ENCODE measurements around the gene GALNT18. TPM values are rescaled to one million over a fixed set of nuclear protein-coding genes. Genes with fewer than 3 reads are reported as not detected.

GALNT18 gene
- total RNA-seq, 1 donor from 2014 or later: 39.8 TPM

- Mint-ChIP-seq H3K27me3 (ENCODE audit: unreplicated experiment) (peaks cover 4% of the 10 kb centered on the region), H3K36me3 (ENCODE audit: unreplicated experiment) (peaks cover 5% of the 10 kb centered on the region), H3K4me1 (ENCODE audit: unreplicated experiment) (no peaks in the 10 kb centered on the region), H3K4me3 (ENCODE audit: unreplicated experiment) (no peak overlapping the region), H3K9me3 (ENCODE audit: unreplicated experiment) (no peaks in the 10 kb centered on the region), H3K27ac (ENCODE audit: unreplicated experiment) (no peak overlapping the region)
- TF ChIP-seq CTCF (IDR thresholded peaks at IDR 0.05): no peak
- DNase-seq (ENCODE audit: extremely low spot score, unreplicated experiment): no peak
Observed at GRCh38 chr11:11555208-11555607, 66.6 kb downstream of the GALNT18 start.

GRCh38 chr11:11553573-11553972, 68.2 kb downstream of the GALNT18 start:
- peaks cover 5% of the 10 kb centered on the region for H3K36me3 Mint-ChIP-seq (ENCODE audit: unreplicated experiment)
- H3K4me1 Mint-ChIP-seq (ENCODE audit: unreplicated experiment): no peaks in the 10 kb centered on the region
- no peak overlapping the region for H3K4me3 Mint-ChIP-seq (ENCODE audit: unreplicated experiment)
- H3K27ac Mint-ChIP-seq (ENCODE audit: unreplicated experiment): no peak overlapping the region
- no peaks in the 10 kb centered on the region for H3K9me3 Mint-ChIP-seq (ENCODE audit: unreplicated experiment)
- DNase-seq (ENCODE audit: extremely low spot score, unreplicated experiment): no peak
- TF ChIP-seq CTCF (IDR thresholded peaks at IDR 0.05): no peak
- H3K27me3 Mint-ChIP-seq (ENCODE audit: unreplicated experiment): peaks cover 5% of the 10 kb centered on the region

GRCh38 chr11:11552529-11553087, 69.2 kb downstream of the GALNT18 start:
- peaks cover 8% of the 10 kb centered on the region for H3K27me3 Mint-ChIP-seq (ENCODE audit: unreplicated experiment)
- TF ChIP-seq CTCF (IDR thresholded peaks at IDR 0.05): no peak
- no peak overlapping the region for H3K27ac Mint-ChIP-seq (ENCODE audit: unreplicated experiment)

GRCh38 chr11:11550534-11550933, 71.3 kb downstream of the GALNT18 start:
- Mint-ChIP-seq H3K27ac (ENCODE audit: unreplicated experiment) (no peak overlapping the region), H3K4me3 (ENCODE audit: unreplicated experiment) (no peak overlapping the region), H3K4me1 (ENCODE audit: unreplicated experiment) (no peaks in the 10 kb centered on the region), H3K27me3 (ENCODE audit: unreplicated experiment) (peaks cover 8% of the 10 kb centered on the region), H3K36me3 (ENCODE audit: unreplicated experiment) (peaks cover 5% of the 10 kb centered on the region), H3K9me3 (ENCODE audit: unreplicated experiment) (no peaks in the 10 kb centered on the region)
- DNase-seq (ENCODE audit: extremely low spot score, unreplicated experiment): no peak
- no peak for TF ChIP-seq CTCF (IDR thresholded peaks at IDR 0.05)

More at GRCh38 chr11:11552529-11553087, 69.2 kb downstream of the GALNT18 start:
- Mint-ChIP-seq H3K36me3 (ENCODE audit: unreplicated experiment) (peaks cover 5% of the 10 kb centered on the region), H3K4me3 (ENCODE audit: unreplicated experiment) (no peak overlapping the region), H3K9me3 (ENCODE audit: unreplicated experiment) (no peaks in the 10 kb centered on the region), H3K4me1 (ENCODE audit: unreplicated experiment) (no peaks in the 10 kb centered on the region)
- no peak for DNase-seq (ENCODE audit: extremely low spot score, unreplicated experiment)

GRCh38 chr11:11545285-11546275, 76.2 kb downstream of the GALNT18 start:
- TF ChIP-seq CTCF (IDR thresholded peaks at IDR 0.05): no peak
- Mint-ChIP-seq H3K27me3 (ENCODE audit: unreplicated experiment) (peaks cover 6% of the 10 kb centered on the region), H3K27ac (ENCODE audit: unreplicated experiment) (no peak overlapping the region), H3K4me1 (ENCODE audit: unreplicated experiment) (no peaks in the 10 kb centered on the region), H3K9me3 (ENCODE audit: unreplicated experiment) (no peaks in the 10 kb centered on the region), H3K4me3 (ENCODE audit: unreplicated experiment) (no peak overlapping the region), H3K36me3 (ENCODE audit: unreplicated experiment) (no peaks in the 10 kb centered on the region)
- no peak for DNase-seq (ENCODE audit: extremely low spot score, unreplicated experiment)
